MV-4-11 (cell line): Measurements from ENCODE around the gene SCOC.
"Not testable (repeated sequence)": the region's sequence is repeated elsewhere in the genome, so short reads cannot be mapped to it uniquely, and the experiment has no call there.

Experiments
- DNase-seq: peaks from one replicate; lab custom pipeline; 2025; lab: John Stamatoyannopoulos, UW

SCOC gene

DNA sequence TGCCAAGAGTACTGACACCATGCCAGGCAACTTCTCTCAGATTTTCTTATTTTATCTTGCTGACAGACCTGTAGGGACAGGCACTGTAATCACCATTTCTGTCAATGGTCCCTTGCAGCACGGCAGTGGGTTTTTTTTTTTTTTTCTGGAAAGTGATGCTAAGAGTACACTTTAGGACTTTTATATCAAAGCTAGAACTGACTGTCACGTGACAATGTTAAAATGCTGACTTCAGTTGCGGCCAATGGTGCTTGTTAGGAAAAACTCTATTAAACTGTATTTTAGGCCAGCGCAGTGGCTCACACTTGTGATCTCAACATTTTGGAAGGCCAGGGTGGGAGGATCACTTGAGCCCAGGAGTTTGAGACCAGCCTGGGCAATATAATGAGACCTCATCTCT lies 12.3 kb upstream of the SCOC start:
- no peak for DNase-seq

DNA sequence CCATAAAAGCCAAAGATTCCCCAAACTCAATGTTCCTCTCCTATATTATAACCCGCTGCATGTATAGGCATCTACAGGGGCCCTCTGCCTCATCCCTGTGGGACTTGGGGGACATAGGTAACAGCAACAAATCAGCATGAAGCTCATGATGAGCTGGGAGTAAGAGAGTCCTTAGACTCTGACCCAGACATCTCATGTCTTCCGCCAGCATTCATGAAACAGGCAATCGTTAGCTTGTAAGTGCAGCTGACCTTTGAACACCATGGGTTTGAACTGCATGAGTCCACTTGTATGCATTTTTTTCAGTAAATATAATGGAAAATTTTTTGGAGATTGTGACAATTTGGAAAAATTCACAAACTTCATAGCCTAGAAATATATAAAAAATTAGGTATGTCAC lies 10.4 kb upstream of the SCOC start:
- DNase-seq = no peak

DNA sequence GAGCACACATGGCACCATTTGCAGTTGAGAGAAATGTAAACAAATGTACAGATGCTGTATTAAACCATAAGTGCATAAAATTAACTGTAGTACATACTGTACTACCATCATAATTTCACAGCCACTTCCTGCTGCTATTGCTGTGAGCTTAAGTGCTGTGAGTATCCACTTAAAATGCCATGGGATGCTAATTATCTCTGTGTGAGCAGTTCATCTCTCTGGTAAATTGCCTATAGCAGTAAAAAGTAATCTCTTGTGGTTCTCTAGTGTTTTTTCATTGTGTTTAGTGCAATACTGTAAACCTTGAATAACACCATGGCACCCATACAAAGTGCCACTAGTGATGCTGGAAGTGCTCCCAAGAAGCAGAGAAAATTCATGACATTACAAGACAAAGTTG lies 9.9 kb upstream of the SCOC start:
- no peak for DNase-seq

DNA sequence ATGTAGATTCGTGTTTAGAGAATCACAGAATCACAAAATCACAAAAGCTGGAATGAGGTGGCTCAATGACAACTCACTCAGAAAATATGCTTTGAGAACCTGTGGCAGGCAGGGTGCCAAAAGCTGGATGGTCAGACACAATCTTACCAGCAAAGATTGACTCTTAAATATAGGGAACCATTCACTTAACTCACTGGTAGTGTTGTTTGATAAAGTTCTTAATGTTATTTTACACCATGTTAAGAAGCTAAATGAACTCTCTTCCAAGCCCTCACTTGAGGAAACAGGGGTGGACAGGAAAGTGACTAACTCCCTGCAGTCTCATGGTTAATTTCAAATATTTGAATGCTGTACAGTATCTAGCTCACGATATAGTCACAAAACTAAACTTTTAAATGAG lies 5.7 kb upstream of the SCOC start:
- no peak for DNase-seq

DNA sequence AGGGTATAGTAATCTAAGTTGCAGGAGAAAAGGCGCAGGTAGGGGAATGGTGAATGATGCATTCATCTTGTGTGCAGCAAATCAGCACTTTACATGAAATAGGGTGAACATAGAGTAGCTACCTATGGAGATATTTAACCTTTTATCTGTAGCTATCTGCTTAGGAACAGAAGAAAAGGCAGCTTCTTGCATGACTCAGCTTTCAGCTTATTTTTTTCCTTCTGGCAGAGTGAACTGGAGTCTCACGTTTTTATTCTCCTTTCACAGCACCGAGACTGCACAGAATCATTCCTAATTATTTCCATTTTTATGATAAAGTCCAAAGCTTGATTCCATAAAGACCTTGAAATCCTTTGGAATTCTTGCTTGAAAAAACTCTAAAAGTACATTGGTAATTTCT lies 4.8 kb upstream of the SCOC start:
- no peak for DNase-seq

DNA sequence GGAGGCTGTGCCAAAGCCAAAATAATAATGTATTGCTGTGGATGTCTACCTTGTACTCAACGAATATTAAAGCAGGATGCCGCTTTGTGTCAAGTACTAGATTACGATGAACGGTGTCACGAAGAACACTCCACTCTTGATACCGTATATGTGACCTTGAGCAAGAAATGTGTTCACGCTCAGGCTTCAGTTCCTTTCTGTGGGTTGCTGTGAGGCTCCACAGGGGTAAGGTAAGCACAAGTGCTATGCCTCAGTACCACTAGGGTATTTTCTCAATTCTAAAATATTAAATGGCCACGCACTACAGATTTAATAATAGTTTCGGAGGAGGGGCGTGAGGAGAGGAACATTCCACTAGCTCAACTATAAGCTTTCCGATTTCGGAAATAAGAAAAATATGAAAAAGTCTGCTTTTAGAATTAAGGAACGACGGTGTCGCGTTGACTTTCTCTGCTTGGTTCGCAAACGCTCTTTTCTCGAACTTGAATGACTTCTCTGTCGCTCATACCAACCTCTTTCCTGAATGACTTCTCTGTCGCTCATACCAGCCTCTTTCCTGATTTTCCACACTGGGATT lies 607 bp upstream of the SCOC start:
- DNase-seq = peak; percentile 39

DNA sequence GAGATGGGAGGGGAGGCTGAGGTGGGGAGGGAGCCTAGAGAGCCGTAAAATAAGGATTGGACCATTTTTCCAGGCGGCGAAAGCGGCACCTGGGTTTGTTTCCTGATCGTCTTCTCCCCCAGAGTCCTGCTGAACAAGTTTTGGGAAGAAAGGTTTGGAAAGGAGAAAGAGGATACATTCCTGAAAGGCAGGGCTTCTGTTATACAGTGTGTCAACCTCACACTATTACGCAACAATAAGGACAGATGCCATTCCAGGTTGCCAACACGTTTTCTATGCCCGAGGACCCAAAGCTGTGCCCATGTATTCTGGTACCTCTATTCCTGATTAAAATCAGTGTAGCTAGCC lies 658 bp downstream of the SCOC start:
- DNase-seq = peak; percentile 3

DNA sequence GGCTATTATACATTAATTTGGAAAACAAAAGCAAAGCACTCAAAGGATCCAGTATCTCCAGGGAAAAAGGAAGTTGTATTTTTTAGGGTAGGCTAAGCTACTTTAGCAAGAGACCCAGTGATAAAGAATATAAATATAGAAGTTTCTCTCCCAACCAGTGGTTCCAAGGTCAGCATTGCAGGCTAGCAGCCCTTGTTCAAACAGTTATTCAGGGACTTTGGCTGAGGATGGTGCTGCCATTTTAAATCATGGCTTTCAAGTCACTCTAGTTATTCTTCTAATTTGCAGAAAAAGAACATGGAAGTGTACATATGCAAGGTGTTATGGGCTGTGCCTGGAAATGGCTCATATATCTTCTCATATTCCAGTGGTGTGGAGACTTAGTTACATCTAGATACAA lies 9.3 kb downstream of the SCOC start:
- DNase-seq = no peak

DNA sequence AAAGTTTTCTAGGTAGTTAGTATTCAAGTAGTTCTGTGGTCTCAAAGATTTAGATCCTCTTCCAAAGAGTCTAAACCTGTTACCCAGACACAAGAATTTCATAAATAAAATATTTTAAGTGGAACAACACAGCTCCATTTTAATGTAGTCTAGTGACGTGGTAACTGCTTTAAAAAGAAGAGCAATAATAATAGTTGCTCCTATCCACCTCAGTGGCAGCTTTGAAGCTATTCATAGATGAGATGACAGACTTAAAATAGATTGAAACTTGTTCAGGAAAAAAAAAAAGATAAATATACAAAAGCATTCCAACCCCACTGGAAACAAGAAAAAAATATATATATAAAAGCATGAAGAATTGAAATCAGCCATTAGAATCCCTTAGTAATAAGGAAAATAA lies 14.6 kb downstream of the SCOC start:
- DNase-seq = no peak

DNA sequence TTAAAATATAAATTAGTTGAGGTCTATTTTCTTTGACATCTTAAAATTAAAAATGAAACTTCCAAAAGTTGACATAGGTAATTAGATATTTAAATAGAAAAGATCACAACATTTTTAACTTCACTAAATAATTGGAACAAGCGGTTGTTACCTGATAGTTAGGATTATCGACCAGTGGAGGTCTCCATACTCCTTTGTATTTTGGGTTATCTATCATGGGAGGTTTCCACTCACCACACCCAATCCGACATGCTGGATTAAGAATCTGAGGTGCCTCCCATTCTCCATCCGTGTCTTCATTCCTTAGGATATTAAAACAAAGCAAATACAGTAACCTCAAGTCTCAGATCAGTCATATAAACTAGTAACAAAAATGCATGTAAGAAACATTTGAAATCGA lies 22.2 kb downstream of the SCOC start:
- DNase-seq = no peak

DNA sequence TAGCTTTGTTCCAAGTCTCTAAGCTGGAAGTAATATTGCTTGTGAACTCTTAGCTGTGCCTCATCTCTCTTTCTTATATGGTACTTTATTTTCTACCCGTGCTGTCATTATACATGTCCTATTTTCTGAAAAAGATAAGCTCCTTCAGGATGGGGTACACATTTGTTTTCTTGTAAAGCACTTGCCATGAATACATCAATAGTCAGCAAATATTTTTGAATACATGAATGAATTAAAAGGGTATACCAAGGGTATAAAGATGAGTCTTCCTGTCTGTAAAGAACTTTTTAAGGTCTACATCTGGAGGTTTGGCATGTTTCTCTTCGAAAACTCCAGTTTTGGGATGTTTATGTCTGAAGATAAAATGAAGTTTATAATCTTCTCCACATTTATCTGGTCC lies 26.7 kb downstream of the SCOC start:
- no peak for DNase-seq

DNA sequence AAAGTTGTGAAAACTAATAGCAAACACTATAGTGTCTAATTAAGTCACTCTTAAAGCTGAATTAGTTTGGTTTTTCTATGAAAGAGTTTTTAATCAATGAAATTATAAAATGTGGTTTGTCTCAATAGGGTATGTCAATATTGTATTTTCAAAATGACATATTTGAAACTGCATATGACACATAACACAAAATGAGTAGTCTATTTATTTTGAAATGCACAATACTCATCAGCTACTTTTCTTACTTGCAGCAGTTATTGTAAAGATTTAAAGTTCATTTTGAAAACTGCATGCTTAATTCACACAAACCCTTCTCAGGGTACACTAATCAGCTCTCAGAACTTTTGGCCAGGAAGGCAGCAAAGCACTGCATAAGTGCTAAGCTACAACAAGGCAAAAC lies 32.8 kb downstream of the SCOC start:
- DNase-seq = no peak

DNA sequence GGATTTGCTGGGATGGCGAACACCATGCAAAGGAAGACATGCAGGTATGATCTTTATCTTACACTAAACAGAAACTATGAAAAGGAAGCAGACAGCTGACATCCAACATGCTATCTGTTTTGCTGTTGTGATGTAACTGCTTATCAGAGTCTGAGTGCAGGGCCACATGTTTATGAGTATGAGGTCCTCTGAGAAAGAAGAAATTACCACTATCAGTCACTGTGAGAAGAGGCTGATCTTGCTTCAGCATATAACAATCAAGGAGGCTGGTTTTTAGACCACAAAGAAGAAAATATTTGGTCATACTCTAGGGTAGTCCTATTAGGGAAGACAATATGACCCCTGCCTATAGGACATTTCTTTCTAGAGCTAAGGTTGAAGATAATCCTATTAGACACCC lies 35.5 kb downstream of the SCOC start:
- no peak for DNase-seq

DNA sequence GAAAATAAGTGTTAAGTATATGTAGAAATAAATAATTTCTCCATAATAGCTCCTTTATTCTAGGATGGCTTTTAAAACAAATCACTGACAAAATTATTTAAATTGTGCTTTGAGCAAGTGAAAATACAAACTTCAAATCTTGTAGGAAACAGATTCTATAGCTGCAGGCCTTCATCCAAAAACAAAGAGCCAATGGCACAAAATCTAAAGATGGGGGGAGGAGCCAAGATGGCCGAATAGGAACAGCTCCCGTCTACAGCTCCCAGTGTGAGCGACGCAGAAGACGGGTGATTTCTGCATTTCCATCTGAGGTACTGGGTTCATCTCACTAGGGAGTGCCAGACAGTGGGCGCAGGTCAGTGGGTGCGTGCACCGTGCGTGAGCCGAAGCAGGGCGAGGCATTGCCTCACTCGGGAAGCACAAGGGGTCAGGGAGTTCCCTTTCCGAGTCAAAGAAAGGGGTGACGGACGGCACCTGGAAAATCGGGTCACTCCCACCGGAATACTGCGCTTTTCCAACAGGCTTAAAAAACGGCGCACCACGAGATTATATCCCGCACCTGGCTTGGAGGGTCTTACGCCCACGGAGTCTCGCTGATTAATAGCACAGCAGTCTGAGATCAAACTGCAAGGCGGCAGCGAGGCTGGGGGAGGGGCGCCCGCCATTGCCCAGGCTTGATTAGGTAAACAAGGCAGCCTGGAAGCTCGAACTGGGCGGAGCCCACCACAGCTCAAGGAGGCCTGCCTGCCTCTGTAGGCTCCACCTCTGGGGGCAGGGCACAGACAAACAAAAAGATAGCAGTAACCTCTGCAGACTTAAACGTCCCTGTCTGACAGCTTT lies 39.9 kb downstream of the SCOC start:
- not testable (repeated sequence) for DNase-seq

DNA sequence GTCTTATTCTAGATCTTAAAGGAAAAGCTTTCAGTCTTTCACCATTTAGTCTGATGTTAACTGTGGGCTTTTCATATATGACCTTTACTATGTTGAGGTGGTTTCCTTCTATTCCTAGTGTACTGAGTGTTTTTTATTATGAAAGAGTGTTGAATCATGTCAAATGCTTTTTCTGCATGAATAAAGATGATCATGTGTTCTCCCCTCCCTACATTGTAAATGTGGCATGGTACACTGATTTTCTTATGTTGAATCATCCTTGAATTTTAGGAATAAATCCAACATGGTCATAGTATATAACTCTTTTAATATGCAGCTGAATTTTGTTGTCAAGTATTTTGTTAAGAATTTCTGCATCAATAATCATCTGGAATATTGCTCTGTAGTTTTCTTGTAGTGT lies 49.7 kb downstream of the SCOC start:
- DNase-seq = no peak

DNA sequence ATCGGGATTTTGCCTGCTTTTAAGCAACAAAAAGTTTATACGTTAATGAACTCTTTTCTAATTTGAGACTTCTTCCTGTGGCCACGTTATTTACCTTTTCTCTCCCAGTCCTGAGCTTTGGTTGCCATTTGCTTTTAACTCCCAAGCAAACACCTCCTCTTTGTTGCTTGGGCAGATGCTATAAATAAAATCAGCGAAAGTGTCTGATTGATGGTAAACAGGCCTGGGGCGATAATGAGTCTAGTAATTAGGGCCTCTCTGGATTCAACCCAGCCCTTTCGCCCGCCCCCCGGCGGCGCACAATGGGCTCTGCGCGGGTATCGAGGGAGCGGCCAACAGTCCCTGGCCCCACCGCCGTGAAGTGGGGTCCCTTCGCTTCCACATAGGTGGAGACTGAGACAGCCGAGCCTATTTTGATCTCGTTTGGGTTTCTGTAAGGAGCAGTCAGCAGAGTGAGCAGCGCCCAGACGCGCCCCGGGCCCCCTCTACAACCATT lies 53.2 kb downstream of the SCOC start:
- no peak for DNase-seq

DNA sequence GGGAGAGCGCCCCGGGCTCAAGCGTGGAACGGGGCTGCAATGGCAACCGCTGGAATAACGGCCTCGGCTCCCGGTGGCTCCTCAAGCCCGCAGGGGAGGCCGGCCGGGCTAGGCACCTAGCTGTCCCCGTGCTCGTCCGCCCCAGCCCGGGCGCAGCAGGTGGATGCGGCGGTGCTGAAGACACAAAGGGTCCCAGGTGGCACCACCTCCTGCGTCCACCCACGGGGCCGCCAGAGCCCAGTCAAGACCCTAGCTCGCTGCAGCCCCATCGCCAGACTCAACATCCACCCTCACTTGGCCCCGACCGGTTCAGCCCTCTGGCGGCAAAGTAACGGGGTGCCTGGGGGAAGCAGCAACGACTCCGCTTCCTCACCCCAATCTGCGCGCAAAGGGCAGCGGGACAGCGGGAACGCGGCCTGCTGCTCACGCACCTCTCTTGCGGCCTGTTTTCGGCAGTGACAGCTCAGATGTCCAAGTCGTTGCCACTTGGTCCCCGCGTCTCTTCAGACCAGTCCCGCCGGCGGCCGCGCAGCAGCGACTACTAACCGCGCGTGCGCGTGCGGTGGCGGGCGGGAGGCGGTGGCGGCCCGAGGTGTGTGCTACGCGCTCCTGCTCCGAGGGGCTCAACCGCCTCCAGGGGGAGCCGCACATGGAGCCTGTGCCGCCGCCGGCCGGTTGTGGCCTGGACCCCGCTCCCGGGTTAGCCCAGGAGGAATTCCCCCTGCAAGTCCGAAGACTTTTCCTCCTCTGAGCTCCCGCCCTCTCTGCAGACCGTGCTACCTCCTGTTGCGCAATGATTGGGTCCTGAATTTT lies 53.9 kb downstream of the SCOC start, which contains the start of gene CLGN:
Gene CLGN (minus strand): TSS at position 543 of the 813 bp plus-strand sequence. CDS start 14,570 bp downstream, outside the sequence.
- DNase-seq = no peak

DNA sequence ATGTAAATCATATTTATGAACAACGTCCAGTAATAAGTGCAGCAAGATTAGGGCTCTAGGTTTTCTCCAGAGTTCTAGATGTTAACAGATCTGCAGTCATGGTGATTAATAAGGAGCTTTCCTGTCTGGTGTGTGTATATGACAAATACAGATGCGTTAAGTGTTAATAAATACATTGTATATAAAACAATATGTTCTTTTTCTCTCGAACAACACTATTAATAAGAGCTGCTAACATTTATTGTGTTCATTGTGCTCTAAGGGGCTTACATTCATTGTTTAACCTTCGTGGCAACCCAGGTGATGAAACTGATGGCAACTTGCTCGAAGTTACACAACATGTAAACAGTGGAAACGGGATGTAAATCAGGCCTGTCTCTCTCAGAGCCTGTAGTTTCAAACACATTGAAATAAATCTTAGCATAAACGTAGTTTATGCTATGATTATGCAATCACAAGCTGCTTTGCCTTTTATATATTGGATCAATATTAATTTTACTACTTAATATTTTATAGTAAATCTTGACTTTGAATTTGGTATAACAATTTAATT lies 54.5 kb downstream of the SCOC start:
- peak; percentile 40 for DNase-seq
